HCT116 (cell line): ENCODE results near the gene SLC35B2. TPM values are rescaled to one million over a fixed set of nuclear protein-coding genes. Genes with fewer than 3 reads are reported as not detected.

Source experiments
- ATAC-seq: fragments of 200-7000 bp; cut with Tn5 transposase; 2 replicates; pipeline ENCODE4 v1.9.1; 2020; ENCODE audit warnings: mild to moderate bottlenecking, moderate library complexity
- BruUV-seq: library from RNA; stranded (reverse); fragments of 400-500 nt; replicated peaks from 2 replicates; lab custom pipeline; 2021; lab: Mats Ljungman, UMichigan
- CTCF ChIA-PET: fragments of 300-600 bp; sonication (Branson Sonifier 250); formaldehyde crosslinking; loops from one replicate; lab custom pipeline; 2021; ENCODE audit warnings: antibody characterized with exemption; lab: Charles Lee
- POLR2A ChIA-PET: fragments of 300-600, 350-600 bp; sonication (Branson Sonifier 250); formaldehyde crosslinking; loops from one replicate; lab custom pipeline; 2021; ENCODE audit warnings: antibody characterized with exemption; lab: Charles Lee
- RAD21 ChIA-PET, 2 experiments: fragments of 300-600 bp; sonication (Branson Sonifier 250); formaldehyde crosslinking; loops; one replicate each; lab custom pipeline; 2023; ENCODE audit warnings: low total read pairs in 2 of 2; ENCODE audit not compliant: uncharacterized antibody in 2 of 2, unreplicated experiment in 2 of 2, low non-redundant PET in 1 of 2; lab: Charles Lee
- DNase-seq: peaks from one replicate; pipeline ENCODE4 v3.0.0-alpha.2; 2010; ENCODE audit warnings: low read depth, low spot score
- H2AFZ ChIP-seq: fragments of 200-600 bp; shearing (Covaris generic), sonication (generic); 2 replicates; pipeline ENCODE4 v1.6.1; 2017; ENCODE audit warnings: low read depth, mixed run types, mixed read lengths, antibody characterized with exemption, low read length; ENCODE audit not compliant: poor library complexity, severe bottlenecking
- H3K27ac ChIP-seq: 2 replicates; pipeline ENCODE4 v1.5.1; 2012; ENCODE audit warnings: low read depth, low read length
- H3K27me3 ChIP-seq: fragments of 200-600 bp; sonication (generic); 2 replicates; pipeline ENCODE4 v1.6.1; 2016; ENCODE audit warnings: mixed run types, low read length, mixed read lengths; ENCODE audit not compliant: insufficient read depth
- H3K36me3 ChIP-seq, 2 experiments: fragments of 200-500 bp in 1 of 2; fragments of 200-600 bp in 1 of 2; sonication (Bioruptor generic) in 1 of 2; sonication (generic) in 1 of 2; 2 replicates each; pipeline versions ENCODE4 v1.5.1 to v1.6.1; 2014 to 2016; ENCODE audit warnings: low read length in 2 of 2, inconsistent platforms in 1 of 2, mixed read lengths in 1 of 2, mixed run types in 1 of 2; ENCODE audit not compliant: insufficient read depth in 2 of 2, control insufficient read depth in 1 of 2
- H3K4me1 ChIP-seq, 2 experiments: fragments of 200-600 bp in 1 of 2; sonication (generic) in 1 of 2; 2 replicates each; pipeline versions ENCODE4 v1.5.1 to v1.6.1; 2012 to 2017; ENCODE audit warnings: low read length in 2 of 2, inconsistent platforms in 1 of 2, mild to moderate bottlenecking in 1 of 2, mixed read lengths in 1 of 2, mixed run types in 1 of 2, moderate library complexity in 1 of 2; ENCODE audit not compliant: insufficient read depth in 2 of 2, control insufficient read depth in 1 of 2
- H3K4me2 ChIP-seq: fragments of 200-600 bp; sonication (generic); 2 replicates; pipeline ENCODE4 v1.6.1; 2017; ENCODE audit warnings: mixed run types, low read length, mixed read lengths
- H3K4me3 ChIP-seq, 2 experiments: fragments of 200-600 bp in 1 of 2; sonication (generic) in 1 of 2; replicated peaks in 1 of 2; 2 replicates each; pipeline ENCODE4 v1.5.1; 2011 to 2016; ENCODE audit warnings: low read length in 2 of 2, control low read depth in 1 of 2, low read depth in 1 of 2, mild to moderate bottlenecking in 1 of 2, mixed read lengths in 1 of 2, mixed run types in 1 of 2
- H3K79me2 ChIP-seq: fragments of 200-600 bp; sonication (generic); 2 replicates; pipeline ENCODE4 v1.6.1; 2017; ENCODE audit warnings: mild to moderate bottlenecking, mixed run types, low read length, moderate library complexity, mixed read lengths; ENCODE audit not compliant: insufficient read depth
- H3K9ac ChIP-seq: fragments of 200-600 bp; sonication (generic); 2 replicates; pipeline ENCODE4 v1.6.1; 2016; ENCODE audit warnings: low read length, mixed read lengths
- H3K9me2 ChIP-seq: fragments of 200-600 bp; sonication (generic), shearing (Covaris generic); 2 replicates; pipeline ENCODE4 v1.6.1; 2017; ENCODE audit warnings: mixed run types, mild to moderate bottlenecking, moderate library complexity; ENCODE audit not compliant: insufficient read depth
- H3K9me3 ChIP-seq, 2 experiments: fragments of 200-500 bp in 1 of 2; fragments of 200-600 bp in 1 of 2; sonication (Bioruptor generic) in 1 of 2; sonication (generic) in 1 of 2; 2 replicates each; pipeline ENCODE4 v1.6.1; 2014 to 2017; ENCODE audit warnings: low read length in 2 of 2, mixed read lengths in 2 of 2, inconsistent platforms in 1 of 2, low read depth in 1 of 2, mild to moderate bottlenecking in 1 of 2, mixed run types in 1 of 2, moderate library complexity in 1 of 2; ENCODE audit not compliant: control insufficient read depth in 1 of 2, insufficient read depth in 1 of 2
- H4K20me1 ChIP-seq: fragments of 200-600 bp; sonication (generic), shearing (Covaris generic); 2 replicates; pipeline ENCODE4 v1.6.1; 2017; ENCODE audit warnings: mixed run types, mild to moderate bottlenecking, moderate library complexity; ENCODE audit not compliant: insufficient read depth
- CEBPB ChIP-seq: IDR thresholded peaks from 2 replicates; pipeline ENCODE4 v1.6.1; 2012; ENCODE audit warnings: low read depth
- FOSL1 ChIP-seq: IDR thresholded peaks from 2 replicates; pipeline ENCODE4 v1.6.1; 2012; ENCODE audit warnings: low read depth
- JUND ChIP-seq: IDR thresholded peaks from 2 replicates; pipeline ENCODE4 v1.6.1; 2012
- POLR2AphosphoS5 ChIP-seq: IDR thresholded peaks from 2 replicates; pipeline ENCODE4 v1.6.1; 2011; ENCODE audit warnings: mild to moderate bottlenecking, low read depth, low read length, moderate library complexity
- SRF ChIP-seq: IDR thresholded peaks from 2 replicates; pipeline ENCODE4 v1.6.1; 2012; ENCODE audit warnings: low read depth
- ZFX ChIP-seq: fragments of 450-650 bp; IDR thresholded peaks from 2 replicates; pipeline ENCODE4 v1.6.1; 2017
- intact Hi-C: fragments of 100-400 bp; cut with micrococcal nuclease; formaldehyde crosslinking; loops from 2 replicates; pipeline ENCODE4 v1.10.0; 2022
- total RNA-seq: library from RNA; stranded (reverse); gene quantifications from one replicate; pipeline ENCODE4 v1.2.1, GENCODE V29; 2021; ENCODE audit not compliant: unreplicated experiment
- TF ChIP-seq, protein P1 (sequence below), 3 experiments: fragments of 200-600 bp in 1 of 3; sonication (generic) in 1 of 3; IDR thresholded peaks in 2 of 3; conservative IDR thresholded peaks in 1 of 3; 2 replicates each; pipeline ENCODE4 v1.5.1; 2012 to 2017; ENCODE audit warnings: low read depth in 2 of 3, low read length in 2 of 3, antibody characterized with exemption in 1 of 3, borderline replicate concordance in 1 of 3, control low read depth in 1 of 3, mild to moderate bottlenecking in 1 of 3, mixed read lengths in 1 of 3, mixed run types in 1 of 3, moderate library complexity in 1 of 3; ENCODE audit not compliant: insufficient read depth in 1 of 3
- TF ChIP-seq, protein P2 (sequence below): IDR thresholded peaks from 2 replicates; pipeline ENCODE4 v1.6.1; 2012
- TF ChIP-seq, protein P3 (sequence below): IDR thresholded peaks from 2 replicates; pipeline ENCODE4 v1.6.1; 2011; ENCODE audit warnings: mild to moderate bottlenecking, low read length, moderate library complexity; ENCODE audit not compliant: insufficient replicate concordance; ENCODE audit errors: extremely low read depth

SLC35B2 gene
- total RNA-seq, 1 experiment from 2014 or later = 50.5 TPM

DNA sequence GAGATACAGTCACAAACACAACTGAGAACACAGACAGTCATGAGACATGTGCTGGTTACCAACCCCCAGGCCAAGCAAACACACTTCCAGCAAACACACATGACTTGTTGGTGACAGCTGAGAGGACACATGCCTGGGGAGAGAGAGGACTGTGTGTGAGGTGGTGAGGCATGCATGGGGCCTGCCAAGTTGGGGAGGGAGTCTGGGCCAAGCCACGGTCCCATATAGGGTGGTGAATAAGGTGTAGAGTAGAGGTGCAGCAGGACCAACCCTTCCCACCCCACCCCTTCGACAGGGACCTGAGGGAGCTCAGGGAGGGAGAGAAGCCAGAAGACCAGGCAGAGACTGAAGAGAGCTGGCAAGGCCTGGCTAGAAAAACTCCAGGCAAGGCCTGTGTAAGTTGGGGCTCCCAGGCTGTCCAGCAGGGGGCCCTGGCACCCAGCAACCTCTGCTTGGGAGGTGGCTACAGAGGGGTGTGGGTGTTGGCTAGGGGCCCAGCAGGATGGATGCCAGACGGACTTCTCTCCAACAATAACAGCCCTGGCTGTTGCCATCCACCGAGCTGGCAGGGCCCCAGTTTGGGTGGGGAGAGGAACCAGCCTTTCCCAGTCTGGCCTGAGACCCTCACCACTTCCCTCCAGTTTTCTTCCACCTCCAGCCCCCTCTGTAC lies 35.9 kb downstream of the SLC35B2 start:
- Histone ChIP-seq H3K36me3 (peaks cover 0 to 5% of the 10 kb centered on the region in 2 experiments; a peak in 1 of 4 replicates), H3K4me1 (peaks cover 45 to 71% of the 10 kb centered on the region in 2 experiments), H4K20me1 (peaks cover 4% of the 10 kb centered on the region; the same call in 1 of the 2 replicates), H3K9me2 (no peaks in the 10 kb centered on the region)
- ChIA-PET POLR2A (interaction anchor here (0.5 to 4.5 kb wide), 2 partner anchors 25 to 100 kb away, joined by 4 to 22 read pairs; partner anchors contain the start of gene HSP90AB1), RAD21 (no interaction called here)
- TF ChIP-seq JUND (no peak), ZFX (peak; percentile 48; the same call in 1 of the 2 replicates), POLR2AphosphoS5 (peak; percentile 46; the same call in 1 of the 2 replicates)
- TF ChIP-seq, protein P1, sequence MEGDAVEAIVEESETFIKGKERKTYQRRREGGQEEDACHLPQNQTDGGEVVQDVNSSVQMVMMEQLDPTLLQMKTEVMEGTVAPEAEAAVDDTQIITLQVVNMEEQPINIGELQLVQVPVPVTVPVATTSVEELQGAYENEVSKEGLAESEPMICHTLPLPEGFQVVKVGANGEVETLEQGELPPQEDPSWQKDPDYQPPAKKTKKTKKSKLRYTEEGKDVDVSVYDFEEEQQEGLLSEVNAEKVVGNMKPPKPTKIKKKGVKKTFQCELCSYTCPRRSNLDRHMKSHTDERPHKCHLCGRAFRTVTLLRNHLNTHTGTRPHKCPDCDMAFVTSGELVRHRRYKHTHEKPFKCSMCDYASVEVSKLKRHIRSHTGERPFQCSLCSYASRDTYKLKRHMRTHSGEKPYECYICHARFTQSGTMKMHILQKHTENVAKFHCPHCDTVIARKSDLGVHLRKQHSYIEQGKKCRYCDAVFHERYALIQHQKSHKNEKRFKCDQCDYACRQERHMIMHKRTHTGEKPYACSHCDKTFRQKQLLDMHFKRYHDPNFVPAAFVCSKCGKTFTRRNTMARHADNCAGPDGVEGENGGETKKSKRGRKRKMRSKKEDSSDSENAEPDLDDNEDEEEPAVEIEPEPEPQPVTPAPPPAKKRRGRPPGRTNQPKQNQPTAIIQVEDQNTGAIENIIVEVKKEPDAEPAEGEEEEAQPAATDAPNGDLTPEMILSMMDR (IDR thresholded peaks at IDR 0.05 in 2 of 3, conservative IDR thresholded peaks at IDR 0.05 in 1 of 3; ENCODE audit: borderline replicate concordance in 1 of 3, insufficient read depth in 1 of 3, low read depth in 2 of 3, low read length in 2 of 3) = peak in 2 of 3 experiments; percentile 68 to 83; a peak in 4 of 6 replicates
- TF ChIP-seq, all 23 proteins: peak for 3
- intact Hi-C loops = no loop called here
- peaks cover 29% of the 10 kb centered on the region for H3K79me2 ChIP-seq
- peak overlapping the region; percentile 41 for H3K9ac ChIP-seq
- DNase-seq (no peak), ATAC-seq (peak; percentile 56)
- BruUV-seq = no TSS peak
- CTCF ChIA-PET = interaction anchor here (0.6 to 2.7 kb wide), 8 partner anchors 9 to 49 kb away, joined by 3 to 8 read pairs (median 6); partner anchors contain the start of gene HSP90AB1
- H3K4me3 ChIP-seq = no peak overlapping the region; a peak in 1 of 4 replicates
- no peak overlapping the region for H2AFZ ChIP-seq
- H3K4me2 ChIP-seq = peak overlapping the region; percentile 59
- peak overlapping the region; percentile 41 for H3K27ac ChIP-seq
- H3K27me3 ChIP-seq = no peaks in the 10 kb centered on the region
- no peaks in the 10 kb centered on the region for H3K9me3 ChIP-seq

DNA sequence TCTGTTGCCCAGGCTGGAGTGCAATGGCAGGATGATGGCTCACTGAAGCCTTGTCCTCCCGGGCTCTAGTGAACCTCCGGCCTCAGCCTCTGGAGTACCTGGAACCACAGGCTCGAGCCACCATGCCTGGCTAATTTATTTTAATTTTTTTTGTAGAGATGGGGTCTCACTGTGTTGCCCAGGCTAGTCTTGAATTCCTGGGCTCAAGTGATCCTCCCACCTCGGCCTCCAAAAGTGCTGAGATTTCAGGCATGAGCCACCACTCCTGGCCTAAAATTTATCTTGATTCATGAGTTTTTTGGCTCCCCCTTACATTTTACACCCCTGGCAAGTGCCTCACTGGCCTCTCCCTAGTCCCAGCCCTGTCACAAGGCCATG lies 36.4 kb downstream of the SLC35B2 start:
- Histone ChIP-seq H3K4me2 (peak overlapping the region; percentile 59), H3K27ac (peak overlapping the region; percentile 41), H3K4me1 (peaks cover 45 to 65% of the 10 kb centered on the region in 2 experiments), H3K79me2 (peaks cover 24% of the 10 kb centered on the region), H3K36me3 (peaks cover 0 to 2% of the 10 kb centered on the region in 2 experiments; a peak in 1 of 4 replicates), H3K9me2 (no peaks in the 10 kb centered on the region), H3K4me3 (no peak overlapping the region), H3K27me3 (no peaks in the 10 kb centered on the region), H4K20me1 (no peaks in the 10 kb centered on the region), H3K9me3 (no peaks in the 10 kb centered on the region), H3K9ac (peak overlapping the region; percentile 41; the same call in 1 of the 2 replicates), H2AFZ (no peak overlapping the region)
- ChIA-PET CTCF (interaction anchor here (1.0 to 2.7 kb wide), 7 partner anchors 8 to 48 kb away, joined by 4 to 8 read pairs (median 6); no protein-coding TSS in a partner anchor), RAD21 (no interaction called here), POLR2A (interaction anchor here (0.5 to 4.5 kb wide), 2 partner anchors 26 to 101 kb away, joined by 4 to 22 read pairs; partner anchors contain the start of gene HSP90AB1)
- intact Hi-C loops = no loop called here
- no TSS peak for BruUV-seq
- ATAC-seq (no peak), DNase-seq (no peak)
- TF ChIP-seq CEBPB (no peak), FOSL1 (no peak), POLR2AphosphoS5 (no peak), SRF (no peak)
- TF ChIP-seq, protein P2, sequence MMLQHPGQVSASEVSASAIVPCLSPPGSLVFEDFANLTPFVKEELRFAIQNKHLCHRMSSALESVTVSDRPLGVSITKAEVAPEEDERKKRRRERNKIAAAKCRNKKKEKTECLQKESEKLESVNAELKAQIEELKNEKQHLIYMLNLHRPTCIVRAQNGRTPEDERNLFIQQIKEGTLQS = no peak
- TF ChIP-seq, protein P3, sequence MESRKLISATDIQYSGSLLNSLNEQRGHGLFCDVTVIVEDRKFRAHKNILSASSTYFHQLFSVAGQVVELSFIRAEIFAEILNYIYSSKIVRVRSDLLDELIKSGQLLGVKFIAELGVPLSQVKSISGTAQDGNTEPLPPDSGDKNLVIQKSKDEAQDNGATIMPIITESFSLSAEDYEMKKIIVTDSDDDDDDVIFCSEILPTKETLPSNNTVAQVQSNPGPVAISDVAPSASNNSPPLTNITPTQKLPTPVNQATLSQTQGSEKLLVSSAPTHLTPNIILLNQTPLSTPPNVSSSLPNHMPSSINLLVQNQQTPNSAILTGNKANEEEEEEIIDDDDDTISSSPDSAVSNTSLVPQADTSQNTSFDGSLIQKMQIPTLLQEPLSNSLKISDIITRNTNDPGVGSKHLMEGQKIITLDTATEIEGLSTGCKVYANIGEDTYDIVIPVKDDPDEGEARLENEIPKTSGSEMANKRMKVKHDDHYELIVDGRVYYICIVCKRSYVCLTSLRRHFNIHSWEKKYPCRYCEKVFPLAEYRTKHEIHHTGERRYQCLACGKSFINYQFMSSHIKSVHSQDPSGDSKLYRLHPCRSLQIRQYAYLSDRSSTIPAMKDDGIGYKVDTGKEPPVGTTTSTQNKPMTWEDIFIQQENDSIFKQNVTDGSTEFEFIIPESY = no peak
